ENCODE measurements around the gene UBE2I.

DNA sequence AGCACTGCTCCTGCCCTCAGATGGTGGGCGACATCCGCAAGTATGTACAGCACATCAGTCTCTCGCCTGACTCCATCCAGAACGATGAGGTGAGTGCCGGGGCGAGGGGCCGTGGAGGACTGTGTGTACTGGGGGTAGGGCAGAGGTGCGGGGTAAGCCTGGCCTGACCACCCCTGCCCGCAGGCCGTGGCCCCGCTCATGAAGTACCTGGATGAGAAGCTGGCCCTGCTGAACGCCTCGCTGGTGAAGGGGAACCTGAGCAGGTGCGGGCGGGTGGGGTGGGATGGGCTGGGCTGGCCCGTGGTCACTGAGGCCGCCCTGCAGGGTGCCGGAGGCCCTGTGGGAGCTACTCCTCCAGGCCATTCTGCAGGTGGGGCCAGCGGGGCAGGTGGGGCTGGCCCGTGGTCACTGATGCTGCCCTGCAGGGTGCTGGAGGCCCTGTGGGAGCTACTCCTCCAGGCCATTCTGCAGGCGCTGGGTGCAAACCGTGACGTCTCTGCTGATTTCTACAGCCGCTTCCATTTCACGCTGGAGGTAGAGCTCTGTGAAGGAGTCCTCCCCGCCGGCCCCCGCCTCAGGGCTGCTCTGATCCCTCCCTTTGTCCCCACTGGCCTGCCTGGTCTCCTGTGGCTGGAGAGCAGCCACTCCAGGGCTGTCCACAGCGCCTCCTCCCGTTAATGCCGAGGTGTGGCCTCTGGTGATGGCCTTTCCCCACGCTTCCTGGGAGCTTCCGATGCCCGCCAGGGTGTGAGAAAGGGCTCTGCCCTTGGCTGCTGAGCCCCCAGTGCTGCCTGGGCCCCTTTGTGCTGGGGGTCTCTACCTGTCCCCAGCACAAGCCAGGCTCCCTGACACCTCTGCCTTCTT lies 37.2 kb downstream of the UBE2I start:
- TF ChIP-seq, protein P1, sequence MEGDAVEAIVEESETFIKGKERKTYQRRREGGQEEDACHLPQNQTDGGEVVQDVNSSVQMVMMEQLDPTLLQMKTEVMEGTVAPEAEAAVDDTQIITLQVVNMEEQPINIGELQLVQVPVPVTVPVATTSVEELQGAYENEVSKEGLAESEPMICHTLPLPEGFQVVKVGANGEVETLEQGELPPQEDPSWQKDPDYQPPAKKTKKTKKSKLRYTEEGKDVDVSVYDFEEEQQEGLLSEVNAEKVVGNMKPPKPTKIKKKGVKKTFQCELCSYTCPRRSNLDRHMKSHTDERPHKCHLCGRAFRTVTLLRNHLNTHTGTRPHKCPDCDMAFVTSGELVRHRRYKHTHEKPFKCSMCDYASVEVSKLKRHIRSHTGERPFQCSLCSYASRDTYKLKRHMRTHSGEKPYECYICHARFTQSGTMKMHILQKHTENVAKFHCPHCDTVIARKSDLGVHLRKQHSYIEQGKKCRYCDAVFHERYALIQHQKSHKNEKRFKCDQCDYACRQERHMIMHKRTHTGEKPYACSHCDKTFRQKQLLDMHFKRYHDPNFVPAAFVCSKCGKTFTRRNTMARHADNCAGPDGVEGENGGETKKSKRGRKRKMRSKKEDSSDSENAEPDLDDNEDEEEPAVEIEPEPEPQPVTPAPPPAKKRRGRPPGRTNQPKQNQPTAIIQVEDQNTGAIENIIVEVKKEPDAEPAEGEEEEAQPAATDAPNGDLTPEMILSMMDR (IDR thresholded peaks at IDR 0.05), result no peak
- no peak for TF ChIP-seq EZH2 (IDR thresholded peaks at IDR 0.05; ENCODE audit: borderline replicate concordance, insufficient read depth, low read depth, low read length, poor library complexity, severe bottlenecking)

Data from B cell (primary cell).